Glomerular visceral epithelial cell (primary cell): ENCODE results near the gene RAE1.

ENCODE experiments used
- DNase-seq: peaks from one replicate; pipeline ENCODE4 v3.0.0-alpha.2; 2016; ENCODE audit errors: extremely low spot score

Gene RAE1

DNA sequence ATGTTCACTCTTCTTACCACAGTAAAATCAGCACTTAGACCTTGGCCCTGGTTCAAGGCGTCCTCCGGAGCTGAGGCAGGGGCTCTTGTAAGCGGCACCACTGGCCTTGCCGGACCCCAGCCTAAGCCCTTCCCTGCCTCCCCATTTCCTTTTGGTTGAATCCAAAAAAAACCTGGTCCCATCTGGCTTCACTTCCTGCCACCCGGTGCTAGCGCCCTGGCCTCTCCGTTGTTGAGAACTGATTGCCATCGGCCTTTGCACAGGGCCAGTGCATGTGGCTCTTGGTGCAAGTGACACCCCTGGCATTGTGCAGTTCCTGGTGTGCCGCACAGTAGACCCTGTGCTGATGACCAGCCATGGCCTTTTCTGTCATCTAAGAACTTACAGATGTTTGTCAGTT is 21.1 kb downstream of the RAE1 start:
- DNase-seq, result no peak

GRCh38 chr20:57372581-57373350 is 21.7 kb downstream of the RAE1 start:
- no peak for DNase-seq

GRCh38 chr20:57374343-57374930 is 23.4 kb downstream of the RAE1 start:
- DNase-seq, result no peak

DNA sequence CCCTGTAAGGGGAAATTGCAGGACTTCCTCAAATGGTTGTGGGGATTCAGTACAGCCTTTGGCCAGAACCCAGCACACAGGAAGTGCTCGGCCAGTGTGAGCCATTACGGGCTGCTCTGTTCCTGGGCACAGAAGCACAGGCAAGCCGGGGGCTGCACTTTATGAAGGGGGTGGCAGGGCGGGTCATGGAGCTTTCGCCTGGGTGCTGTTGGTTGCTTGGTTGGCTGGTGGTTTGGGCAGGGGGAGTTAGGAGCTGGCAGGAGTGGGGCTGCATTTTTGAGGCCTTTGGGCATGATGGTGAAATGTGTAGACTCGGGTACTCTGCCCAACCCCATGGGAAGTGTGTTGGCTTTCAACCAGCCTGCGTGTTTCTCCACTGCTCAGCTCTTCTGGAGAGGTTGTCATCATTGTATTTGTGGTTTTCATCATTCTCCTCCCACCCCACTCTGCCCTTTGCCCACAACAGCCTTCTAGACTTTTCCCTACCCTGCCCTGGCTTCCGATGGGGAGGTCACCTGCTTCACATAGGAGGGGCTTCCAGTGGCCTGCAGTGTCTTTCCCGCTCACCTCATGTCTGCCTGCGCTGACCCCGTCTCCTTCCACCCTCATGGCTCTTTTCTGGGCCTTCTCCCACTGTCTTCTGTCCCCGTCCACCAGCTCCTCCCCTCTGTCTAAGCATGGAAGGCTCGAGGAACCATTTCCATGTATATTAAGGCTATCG is 24.0 kb downstream of the RAE1 start:
- no peak for DNase-seq

GRCh38 chr20:57375652-57376230 is 24.7 kb downstream of the RAE1 start:
- DNase-seq, result no peak

DNA sequence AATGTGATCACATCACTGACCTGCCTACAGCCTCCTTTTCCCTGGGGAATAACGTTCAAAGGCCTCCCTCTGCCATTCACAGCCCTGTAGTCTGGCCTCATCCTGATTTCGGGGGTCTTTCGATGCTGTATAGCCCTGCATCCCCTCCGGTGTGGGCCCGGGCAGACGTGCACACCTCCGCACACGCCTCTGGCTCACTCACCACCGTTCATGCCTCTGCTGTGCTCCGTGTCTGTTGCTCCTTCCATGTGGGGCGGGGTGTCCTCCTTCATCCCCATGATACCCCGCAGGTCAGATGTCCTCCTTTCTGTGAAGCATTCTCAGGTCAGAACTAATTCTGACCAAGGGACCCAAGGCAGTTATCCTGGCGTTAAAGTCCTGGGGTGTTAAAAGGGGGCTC is 26.3 kb downstream of the RAE1 start:
- DNase-seq, result no peak

DNA sequence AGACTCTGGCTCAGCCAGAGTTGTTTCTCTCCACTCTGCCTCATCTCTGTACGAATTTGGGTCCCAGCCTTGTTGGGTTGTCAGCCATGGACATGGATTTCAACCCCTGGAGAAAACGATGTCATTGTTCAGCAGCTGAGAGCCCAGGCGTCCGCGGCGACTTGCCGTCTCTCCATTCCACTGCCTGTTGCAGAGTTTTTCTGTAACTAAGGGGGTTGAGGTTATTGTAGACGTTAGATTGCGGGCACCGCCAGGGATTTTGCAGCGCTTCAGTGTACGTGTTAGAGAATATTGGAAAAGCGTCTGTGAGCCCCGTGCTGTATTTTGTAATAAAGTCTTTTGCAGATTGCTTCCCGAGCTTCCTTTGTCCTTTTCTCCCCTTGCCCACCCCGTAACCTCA is 27.1 kb downstream of the RAE1 start:
- DNase-seq, result no peak

DNA sequence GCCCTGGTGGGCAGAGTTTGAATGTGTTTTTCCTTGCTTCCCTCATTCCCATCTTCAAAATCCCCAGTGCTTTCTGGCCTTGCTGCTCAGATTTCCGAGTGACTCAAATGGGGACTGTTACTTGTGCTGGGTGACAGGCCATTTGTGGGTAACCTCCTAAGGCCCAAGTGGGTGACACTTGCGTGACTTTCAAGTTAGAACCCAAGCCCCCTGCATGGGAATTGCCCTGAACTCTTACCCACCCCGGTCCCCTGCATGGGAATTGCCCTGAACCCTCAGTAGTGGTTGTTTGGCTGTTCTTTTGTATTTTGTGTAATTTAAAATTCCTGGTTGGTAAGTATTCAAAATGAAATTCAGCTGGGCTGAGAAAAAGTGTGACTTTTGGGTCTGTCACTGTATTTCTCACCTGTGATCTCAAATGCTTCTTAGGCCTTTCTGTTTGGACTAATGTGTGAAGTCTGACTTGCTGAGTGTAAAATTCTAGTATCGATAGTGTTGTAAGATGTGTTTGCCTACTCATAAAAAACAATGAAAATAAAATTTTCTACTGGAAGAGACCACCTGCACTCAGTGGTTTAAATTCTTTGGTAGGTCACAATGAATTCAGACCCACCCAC is 27.7 kb downstream of the RAE1 start:
- no peak for DNase-seq

DNA sequence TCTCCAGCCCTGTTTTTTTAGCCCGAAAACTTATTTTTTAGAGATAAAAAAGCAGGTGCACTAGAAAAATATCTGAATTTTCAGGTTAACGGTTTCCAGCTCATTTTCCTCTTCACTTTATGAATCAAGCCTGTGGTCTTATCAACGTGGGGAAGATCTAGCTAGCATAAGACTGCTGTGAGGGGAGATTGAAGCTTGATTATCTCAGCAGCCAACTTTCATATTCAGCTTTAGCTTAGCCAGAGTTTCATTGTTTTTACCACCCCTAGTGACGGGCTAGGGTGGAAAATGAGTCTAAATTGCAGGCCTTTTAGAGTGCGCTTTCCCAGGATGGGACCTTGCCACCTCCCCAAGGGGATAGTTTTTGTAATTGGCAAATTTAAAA is 28.2 kb downstream of the RAE1 start:
- DNase-seq, result no peak

- no peak for DNase-seq
These were observed 29.2 kb downstream of the RAE1 start for GRCh38 chr20:57380081-57380750.

GRCh38 chr20:57381596-57382503 is 30.8 kb downstream of the RAE1 start:
- peak; percentile 76 for DNase-seq

GRCh38 chr20:57382516-57382915 is 31.5 kb downstream of the RAE1 start:
- DNase-seq, result no peak

DNA sequence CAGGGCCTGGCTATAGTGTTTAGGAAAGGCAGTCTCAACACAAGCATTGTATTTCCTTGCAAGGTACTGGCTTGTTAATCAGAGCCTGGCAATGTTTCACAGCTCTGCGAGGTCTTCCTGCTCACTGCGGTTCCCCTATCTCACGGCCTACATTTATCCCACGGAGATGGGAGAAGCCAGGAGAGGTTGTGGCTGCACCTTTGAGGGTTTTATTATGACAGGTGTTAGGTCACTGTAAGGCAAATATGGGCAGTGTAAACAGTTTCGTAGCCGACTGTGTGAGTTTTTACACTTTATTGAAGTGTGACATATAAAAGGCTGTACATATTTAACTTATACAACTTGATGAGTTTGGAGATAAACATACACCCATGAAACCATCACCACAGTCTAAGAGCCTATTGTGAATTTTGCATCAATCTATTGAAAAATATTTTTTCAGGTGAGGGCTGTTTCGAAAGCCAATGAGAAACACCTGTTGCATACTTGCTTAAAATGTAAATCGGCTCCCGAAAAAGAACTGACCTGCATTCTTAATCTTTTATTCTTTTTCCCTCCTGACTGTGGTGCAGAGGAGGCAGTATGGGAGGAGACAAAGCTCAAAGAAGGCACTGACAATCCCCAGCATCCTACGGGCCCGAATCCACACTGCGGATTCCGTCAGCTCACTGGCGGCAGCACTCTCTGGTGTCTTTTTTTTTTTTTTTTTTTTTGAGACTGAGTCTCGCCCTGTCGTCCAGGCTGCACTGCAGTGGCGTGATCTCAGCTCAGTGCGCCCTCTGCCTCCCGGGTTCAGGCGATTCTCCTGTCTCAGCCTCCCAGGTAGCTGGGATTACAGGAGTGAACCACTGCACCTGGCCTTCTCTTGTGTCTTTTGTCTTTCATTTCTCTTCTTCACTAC is 32.6 kb downstream of the RAE1 start:
- no peak for DNase-seq

DNA sequence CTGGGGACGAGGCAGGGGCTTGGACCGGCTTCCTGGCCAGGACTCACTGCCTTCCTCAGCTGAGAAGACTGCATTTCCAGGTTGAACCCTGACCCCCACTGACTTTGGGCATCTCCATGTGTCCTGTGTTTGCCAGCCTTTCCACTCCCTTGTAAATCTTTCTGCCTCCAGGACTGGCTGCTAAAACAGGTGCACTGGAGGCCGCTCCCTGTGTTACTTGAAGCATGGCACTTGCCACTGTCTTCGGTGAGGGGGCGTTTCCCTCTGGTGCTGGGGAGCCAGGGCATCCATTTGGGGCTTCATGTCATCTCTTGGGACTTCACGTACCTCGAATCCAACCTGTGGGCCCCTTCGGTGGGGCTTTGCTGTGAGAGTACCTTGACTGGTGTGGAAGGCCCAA is 33.4 kb downstream of the RAE1 start:
- DNase-seq, result no peak

DNA sequence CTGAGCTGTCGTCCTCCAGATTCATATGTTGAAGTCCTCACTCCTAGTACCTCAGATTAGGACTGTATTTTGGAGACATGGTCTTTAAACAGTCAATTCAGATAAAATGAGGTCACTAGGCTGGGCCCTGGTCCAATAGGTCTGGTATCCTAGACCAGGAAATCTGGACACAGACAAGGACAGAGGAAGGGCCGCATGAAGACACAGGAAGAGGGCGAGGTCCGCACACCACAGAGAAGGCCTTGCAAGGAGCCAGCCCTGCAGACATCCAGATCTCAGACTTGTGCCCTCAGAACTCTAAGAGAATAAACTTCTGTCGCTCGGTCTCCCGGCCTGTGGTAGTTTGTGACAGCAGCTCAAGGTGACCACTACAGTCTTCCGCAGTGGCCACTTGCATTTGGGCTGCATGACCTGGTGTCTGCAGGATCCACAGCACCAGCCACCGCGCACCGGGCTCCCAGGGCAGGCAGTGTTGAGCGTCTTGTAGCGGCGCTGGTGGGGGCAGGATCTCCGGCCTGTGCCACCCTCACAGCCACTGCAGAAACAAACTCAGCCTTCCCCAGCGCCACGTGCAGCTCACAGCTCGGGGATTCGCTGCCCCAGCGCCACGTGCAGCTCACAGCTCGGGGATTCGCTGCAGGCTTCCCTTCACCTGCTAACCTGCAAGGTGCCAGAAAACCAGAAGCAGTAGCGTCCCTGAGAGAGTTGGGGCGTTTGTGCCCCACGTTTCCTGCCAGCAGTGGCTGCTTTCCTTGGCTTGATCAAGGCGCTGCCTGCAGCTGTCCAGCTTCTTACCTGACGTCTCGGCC is 34.1 kb downstream of the RAE1 start:
- DNase-seq, result no peak

DNA sequence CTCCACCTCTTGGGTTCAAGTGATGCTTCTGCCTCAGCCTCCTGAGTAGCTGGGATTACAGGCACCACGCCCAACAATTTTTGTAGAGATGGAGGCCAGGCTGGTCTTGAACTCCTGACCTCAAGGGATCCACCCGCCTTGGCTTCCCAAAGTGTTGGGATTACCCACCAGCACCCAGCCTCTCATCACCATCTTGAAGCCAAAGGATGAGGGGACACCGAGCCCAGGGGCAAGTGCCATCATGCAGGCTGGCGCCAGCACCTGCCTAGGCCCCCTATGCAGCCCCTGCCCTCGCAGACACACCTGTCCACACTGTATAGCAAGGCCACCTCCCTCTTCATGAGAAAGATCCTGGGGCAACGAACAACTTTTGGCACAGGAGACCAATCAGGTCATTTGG is 34.9 kb downstream of the RAE1 start:
- DNase-seq, result no peak

DNA sequence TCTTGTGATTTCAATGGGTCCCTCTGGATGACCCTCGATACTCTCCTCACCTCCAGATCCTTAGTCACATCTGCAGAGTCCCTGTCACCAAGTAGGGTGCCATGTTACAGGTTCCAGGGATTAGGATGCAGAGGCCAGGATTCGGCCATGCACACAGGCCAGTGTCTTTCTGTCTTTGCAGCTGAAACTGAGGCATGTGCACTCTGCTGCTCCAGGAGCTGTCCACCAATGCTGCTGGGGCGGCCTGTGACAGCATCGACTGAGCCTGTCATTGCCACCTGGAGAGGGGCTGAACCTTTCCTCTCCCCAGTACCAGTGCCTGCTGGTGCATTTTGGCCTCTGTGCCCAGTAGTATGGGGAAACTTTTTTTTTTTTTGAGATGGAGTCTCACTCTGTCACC is 35.7 kb downstream of the RAE1 start:
- no peak for DNase-seq

DNA sequence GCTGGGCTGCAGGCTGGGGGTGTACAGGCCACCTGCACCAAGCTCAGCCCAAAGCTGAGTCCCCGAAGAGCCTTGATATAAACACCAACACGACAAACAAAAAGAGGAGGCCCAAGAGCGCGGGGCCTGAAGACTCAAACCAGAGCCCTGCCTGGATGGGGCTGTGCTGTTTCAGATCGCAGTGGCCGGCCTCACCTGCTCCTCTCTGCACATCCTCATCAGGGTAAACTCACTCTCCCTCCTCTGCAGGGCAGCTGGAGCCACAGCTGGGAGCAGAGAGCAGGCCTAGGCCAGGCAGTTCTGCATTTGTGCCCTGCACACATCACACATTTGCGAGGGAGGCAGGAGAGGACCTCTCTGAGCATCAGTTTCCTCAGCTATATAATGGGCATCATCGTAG is 36.4 kb downstream of the RAE1 start:
- no peak for DNase-seq

DNA sequence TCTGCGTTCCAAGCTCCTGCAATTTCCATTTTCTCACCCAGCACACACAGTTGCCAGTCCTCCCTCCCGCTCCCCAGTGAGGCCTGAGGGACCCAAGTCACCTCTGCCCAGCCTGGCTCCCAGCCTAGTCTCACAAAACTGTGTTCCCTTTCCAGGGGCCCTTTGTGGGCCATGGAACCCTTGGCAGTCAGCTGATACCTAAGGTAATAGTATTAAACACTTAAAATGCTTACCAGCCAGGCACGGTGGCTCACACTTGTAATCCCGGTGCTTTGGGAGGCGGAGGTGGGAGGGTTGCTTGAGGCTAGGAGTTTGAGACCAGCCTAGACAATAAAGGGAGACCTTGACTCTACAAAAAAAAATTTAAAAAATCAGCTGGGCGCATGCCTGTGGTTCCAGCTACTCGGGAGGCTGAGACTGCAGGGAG is 36.9 kb downstream of the RAE1 start:
- DNase-seq, result no peak
